ENCODE measurements around the gene MBOAT2. TPM values are rescaled to one million over a fixed set of nuclear protein-coding genes. Genes with fewer than 3 reads are reported as not detected.

Gene MBOAT2
- total and polyA plus RNA-seq, 2 experiments from 2014 or later = 15.9 to 22.7 TPM

DNA sequence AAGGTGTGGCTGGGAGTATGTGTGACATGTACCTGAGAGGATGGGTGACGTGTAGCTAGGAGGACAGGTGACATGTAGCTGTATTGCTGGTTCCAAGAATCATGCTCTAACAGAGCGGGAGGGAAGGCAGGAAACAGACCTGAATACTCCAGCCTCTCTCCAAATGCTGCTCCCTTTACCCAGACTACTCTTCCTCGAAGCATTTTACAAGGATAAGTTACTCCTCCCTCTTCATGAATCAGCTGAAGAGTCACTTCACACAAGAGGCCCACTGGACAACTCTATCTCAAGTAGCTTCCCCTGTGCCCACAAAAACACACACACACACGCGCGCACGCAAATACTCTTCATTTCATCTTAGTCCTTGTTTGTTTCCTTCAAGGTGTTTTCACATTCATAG lies 113.5 kb downstream of the MBOAT2 start:
- H3K4me1 Mint-ChIP-seq = peaks cover 49% of the 10 kb centered on the region
- H3K9me3 Mint-ChIP-seq = peaks cover 3% of the 10 kb centered on the region; the same call in 2 of the 3 replicates
- ATAC-seq = no peak

DNA sequence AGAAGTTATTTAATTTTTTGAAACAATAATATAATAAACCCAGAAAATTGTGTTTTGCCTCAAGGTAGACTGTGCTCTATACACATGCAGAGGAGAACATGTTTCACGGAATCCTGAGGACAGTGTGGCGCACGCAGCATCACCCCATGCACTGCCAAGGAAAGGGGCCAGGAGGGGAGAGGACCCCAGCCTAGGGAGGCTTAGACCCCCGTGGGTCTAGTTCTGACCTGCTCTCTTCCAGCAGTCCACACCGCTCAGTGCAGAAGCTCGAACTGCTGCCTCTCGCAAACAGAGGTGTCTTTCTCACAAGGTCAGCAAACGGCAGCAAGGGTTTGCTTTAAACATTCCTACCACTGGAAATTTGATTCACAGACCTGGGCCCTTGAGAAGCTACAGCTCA lies 114.5 kb downstream of the MBOAT2 start:
- Histone ChIP-seq H3K4me2 (no peak overlapping the region), H3F3A (replicated peaks; ENCODE audit: low read depth) (no peaks in the 10 kb centered on the region), H4K20me1 (replicated peaks; ENCODE audit: insufficient read depth) (no peaks in the 10 kb centered on the region), H3K79me2 (replicated peaks; ENCODE audit: insufficient read depth) (no peaks in the 10 kb centered on the region), H3K27ac (ENCODE audit: low read depth) (no peak overlapping the region), H3K4me3 (no peak overlapping the region), H3K4me1 (ENCODE audit: insufficient read depth) (peaks cover 10% of the 10 kb centered on the region), H2AFZ (no peak overlapping the region), H3K9me2 (ENCODE audit: insufficient read depth) (no peaks in the 10 kb centered on the region), H3K36me3 (ENCODE audit: insufficient read depth) (no peaks in the 10 kb centered on the region), H3K27me3 (ENCODE audit: insufficient read depth) (no peaks in the 10 kb centered on the region)
- H3K27me3 Mint-ChIP-seq (ENCODE audit: insufficient read depth, low read depth, poor library complexity) = peaks cover 1% of the 10 kb centered on the region
- ATAC-seq (peak; percentile 26), DNase-seq (ENCODE audit: low spot score) (no peak)
- peaks cover 3% of the 10 kb centered on the region; the same call in 2 of the 3 replicates for H3K36me3 Mint-ChIP-seq (ENCODE audit: low read depth)
- no peak overlapping the region for H3K4me3 Mint-ChIP-seq
- H3K27ac Mint-ChIP-seq = no peak overlapping the region
- peaks cover 43% of the 10 kb centered on the region for H3K4me1 Mint-ChIP-seq
- H3K9me3 Mint-ChIP-seq = no peaks in the 10 kb centered on the region
- TF ChIP-seq EZH2phosphoT487 (IDR thresholded peaks at IDR 0.05; ENCODE audit: unreplicated experiment) = no peak
- no peak for TF ChIP-seq STAT1 (IDR thresholded peaks at IDR 0.05; ENCODE audit: unreplicated experiment)
- TF ChIP-seq, protein P1, sequence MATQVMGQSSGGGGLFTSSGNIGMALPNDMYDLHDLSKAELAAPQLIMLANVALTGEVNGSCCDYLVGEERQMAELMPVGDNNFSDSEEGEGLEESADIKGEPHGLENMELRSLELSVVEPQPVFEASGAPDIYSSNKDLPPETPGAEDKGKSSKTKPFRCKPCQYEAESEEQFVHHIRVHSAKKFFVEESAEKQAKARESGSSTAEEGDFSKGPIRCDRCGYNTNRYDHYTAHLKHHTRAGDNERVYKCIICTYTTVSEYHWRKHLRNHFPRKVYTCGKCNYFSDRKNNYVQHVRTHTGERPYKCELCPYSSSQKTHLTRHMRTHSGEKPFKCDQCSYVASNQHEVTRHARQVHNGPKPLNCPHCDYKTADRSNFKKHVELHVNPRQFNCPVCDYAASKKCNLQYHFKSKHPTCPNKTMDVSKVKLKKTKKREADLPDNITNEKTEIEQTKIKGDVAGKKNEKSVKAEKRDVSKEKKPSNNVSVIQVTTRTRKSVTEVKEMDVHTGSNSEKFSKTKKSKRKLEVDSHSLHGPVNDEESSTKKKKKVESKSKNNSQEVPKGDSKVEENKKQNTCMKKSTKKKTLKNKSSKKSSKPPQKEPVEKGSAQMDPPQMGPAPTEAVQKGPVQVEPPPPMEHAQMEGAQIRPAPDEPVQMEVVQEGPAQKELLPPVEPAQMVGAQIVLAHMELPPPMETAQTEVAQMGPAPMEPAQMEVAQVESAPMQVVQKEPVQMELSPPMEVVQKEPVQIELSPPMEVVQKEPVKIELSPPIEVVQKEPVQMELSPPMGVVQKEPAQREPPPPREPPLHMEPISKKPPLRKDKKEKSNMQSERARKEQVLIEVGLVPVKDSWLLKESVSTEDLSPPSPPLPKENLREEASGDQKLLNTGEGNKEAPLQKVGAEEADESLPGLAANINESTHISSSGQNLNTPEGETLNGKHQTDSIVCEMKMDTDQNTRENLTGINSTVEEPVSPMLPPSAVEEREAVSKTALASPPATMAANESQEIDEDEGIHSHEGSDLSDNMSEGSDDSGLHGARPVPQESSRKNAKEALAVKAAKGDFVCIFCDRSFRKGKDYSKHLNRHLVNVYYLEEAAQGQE (IDR thresholded peaks at IDR 0.05; ENCODE audit: unreplicated experiment) = no peak
- TF ChIP-seq NANOG (IDR thresholded peaks at IDR 0.05; ENCODE audit: borderline replicate concordance) = no peak
- TF ChIP-seq, protein P2, sequence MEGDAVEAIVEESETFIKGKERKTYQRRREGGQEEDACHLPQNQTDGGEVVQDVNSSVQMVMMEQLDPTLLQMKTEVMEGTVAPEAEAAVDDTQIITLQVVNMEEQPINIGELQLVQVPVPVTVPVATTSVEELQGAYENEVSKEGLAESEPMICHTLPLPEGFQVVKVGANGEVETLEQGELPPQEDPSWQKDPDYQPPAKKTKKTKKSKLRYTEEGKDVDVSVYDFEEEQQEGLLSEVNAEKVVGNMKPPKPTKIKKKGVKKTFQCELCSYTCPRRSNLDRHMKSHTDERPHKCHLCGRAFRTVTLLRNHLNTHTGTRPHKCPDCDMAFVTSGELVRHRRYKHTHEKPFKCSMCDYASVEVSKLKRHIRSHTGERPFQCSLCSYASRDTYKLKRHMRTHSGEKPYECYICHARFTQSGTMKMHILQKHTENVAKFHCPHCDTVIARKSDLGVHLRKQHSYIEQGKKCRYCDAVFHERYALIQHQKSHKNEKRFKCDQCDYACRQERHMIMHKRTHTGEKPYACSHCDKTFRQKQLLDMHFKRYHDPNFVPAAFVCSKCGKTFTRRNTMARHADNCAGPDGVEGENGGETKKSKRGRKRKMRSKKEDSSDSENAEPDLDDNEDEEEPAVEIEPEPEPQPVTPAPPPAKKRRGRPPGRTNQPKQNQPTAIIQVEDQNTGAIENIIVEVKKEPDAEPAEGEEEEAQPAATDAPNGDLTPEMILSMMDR (conservative IDR thresholded peaks at IDR 0.05; ENCODE audit: low read depth in 2 of 2) = no peak
- no peak for TF ChIP-seq POLR2AphosphoS5 (IDR thresholded peaks at IDR 0.05; ENCODE audit: low read depth)
- no peak for TF ChIP-seq ZNF114 (CRISPR knock-in tag; IDR thresholded peaks at IDR 0.05)
- TF ChIP-seq, protein P3, sequence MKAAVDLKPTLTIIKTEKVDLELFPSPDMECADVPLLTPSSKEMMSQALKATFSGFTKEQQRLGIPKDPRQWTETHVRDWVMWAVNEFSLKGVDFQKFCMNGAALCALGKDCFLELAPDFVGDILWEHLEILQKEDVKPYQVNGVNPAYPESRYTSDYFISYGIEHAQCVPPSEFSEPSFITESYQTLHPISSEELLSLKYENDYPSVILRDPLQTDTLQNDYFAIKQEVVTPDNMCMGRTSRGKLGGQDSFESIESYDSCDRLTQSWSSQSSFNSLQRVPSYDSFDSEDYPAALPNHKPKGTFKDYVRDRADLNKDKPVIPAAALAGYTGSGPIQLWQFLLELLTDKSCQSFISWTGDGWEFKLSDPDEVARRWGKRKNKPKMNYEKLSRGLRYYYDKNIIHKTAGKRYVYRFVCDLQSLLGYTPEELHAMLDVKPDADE (IDR thresholded peaks at IDR 0.05) = no peak
- TF ChIP-seq EZH2 (IDR thresholded peaks at IDR 0.05; ENCODE audit: low read depth, unreplicated experiment) = no peak
- TF ChIP-seq ZNF331 (CRISPR knock-in tag; IDR thresholded peaks at IDR 0.05; ENCODE audit: low read depth) = no peak

More for the DNA sequence above, 113.5 kb downstream of the MBOAT2 start:
- H3K4me3 ChIP-seq = no peak overlapping the region
- no peaks in the 10 kb centered on the region for H3K36me3 ChIP-seq (ENCODE audit: insufficient read depth)
- no peak overlapping the region for H3K27ac ChIP-seq (ENCODE audit: low read depth)
- no peaks in the 10 kb centered on the region for H3F3A ChIP-seq (replicated peaks; ENCODE audit: low read depth)
- Mint-ChIP-seq H3K27me3 (ENCODE audit: insufficient read depth, low read depth, poor library complexity) (peaks cover 1% of the 10 kb centered on the region), H3K27ac (peak overlapping the region; percentile 69), H3K36me3 (ENCODE audit: low read depth) (peaks cover 13% of the 10 kb centered on the region), H3K4me3 (no peak overlapping the region)
- H3K4me1 ChIP-seq (ENCODE audit: insufficient read depth) = peaks cover 15% of the 10 kb centered on the region
- TF ChIP-seq POLR2AphosphoS5 (IDR thresholded peaks at IDR 0.05; ENCODE audit: low read depth) (no peak), ZNF114 (CRISPR knock-in tag; IDR thresholded peaks at IDR 0.05) (no peak), NANOG (IDR thresholded peaks at IDR 0.05; ENCODE audit: borderline replicate concordance) (no peak)
- H3K9me2 ChIP-seq (ENCODE audit: insufficient read depth) = peaks cover 8% of the 10 kb centered on the region; the same call in 1 of the 2 replicates
- no peaks in the 10 kb centered on the region for H3K79me2 ChIP-seq (replicated peaks; ENCODE audit: insufficient read depth)
- H2AFZ ChIP-seq = no peak overlapping the region
- H3K4me2 ChIP-seq = no peak overlapping the region
- H3K27me3 ChIP-seq (ENCODE audit: insufficient read depth) = no peaks in the 10 kb centered on the region
- no peaks in the 10 kb centered on the region for H4K20me1 ChIP-seq (replicated peaks; ENCODE audit: insufficient read depth)
- no peak for DNase-seq (ENCODE audit: low spot score)

Measured in GM23338 (cell line).